ENCODE results near the gene PNMA8C.

GRCh38 chr19:46435009-46435408 lies 6.3 kb upstream of the PNMA8C start:
- TF ChIP-seq CTCF (IDR thresholded peaks at IDR 0.05) (no peak), POLR2A (IDR thresholded peaks at IDR 0.05) (no peak), POLR2AphosphoS5 (IDR thresholded peaks at IDR 0.05) (no peak)
